ENCODE data around the gene FHL2.

DNA sequence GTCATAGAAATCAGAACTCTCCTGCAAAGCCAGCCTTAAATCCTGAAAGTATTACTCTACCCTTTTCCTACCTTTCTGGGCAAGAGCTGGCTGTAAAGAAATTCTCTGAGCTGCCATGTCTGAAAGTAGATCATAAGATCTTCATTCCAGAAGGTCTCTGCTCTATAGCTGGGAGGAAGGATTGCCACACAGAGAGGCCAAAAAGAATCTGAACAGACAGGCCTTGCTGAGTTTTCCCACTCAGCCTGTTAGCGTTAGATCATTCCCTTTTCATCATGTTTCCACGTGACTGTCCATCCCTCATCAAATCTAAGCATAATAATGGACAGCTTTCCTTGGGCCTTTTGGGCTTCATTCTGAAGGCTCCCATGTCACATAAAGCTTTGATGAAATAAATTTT lies 43.2 kb upstream of the FHL2 start:
- no peak for TF ChIP-seq POLR2A (IDR thresholded peaks at IDR 0.05)
- TF ChIP-seq CTCF (IDR thresholded peaks at IDR 0.05): no peak
